IMR-90 (cell line): ENCODE results near the gene KBTBD8.

Experiments
- BHLHE40 ChIP-seq: fragments of 150-350 bp; IDR thresholded peaks from 2 replicates; pipeline ENCODE4 v1.6.1; 2016; ENCODE audit warnings: mild to moderate bottlenecking, low read depth, low read length
- CHD1 ChIP-seq: IDR thresholded peaks from 2 replicates; pipeline ENCODE4 v1.6.1; 2012; ENCODE audit warnings: low read depth, low read length, improper control_type of control experiment
- CTCF ChIP-seq: conservative IDR thresholded peaks from 2 replicates; pipeline ENCODE4 v1.5.1; 2012; ENCODE audit warnings: mild to moderate bottlenecking, low read depth, low read length, improper control_type of control experiment
- ELK1 ChIP-seq: fragments of 150-350 bp; IDR thresholded peaks from 2 replicates; pipeline ENCODE4 v1.6.1; 2016; ENCODE audit warnings: low read depth, mild to moderate bottlenecking, low read length, moderate library complexity, borderline replicate concordance
- FOS ChIP-seq: fragments of 150-350 bp; IDR thresholded peaks from 2 replicates; pipeline ENCODE4 v1.6.1; 2016; ENCODE audit warnings: low read depth, low read length
- POLR2A ChIP-seq: IDR thresholded peaks from 2 replicates; pipeline ENCODE4 v1.6.1; 2012; ENCODE audit warnings: mild to moderate bottlenecking, low read depth, low read length
- RFX5 ChIP-seq: IDR thresholded peaks from 2 replicates; pipeline ENCODE4 v1.8.0; 2012; ENCODE audit warnings: low read depth, mild to moderate bottlenecking, low read length, moderate library complexity
- SMC3 ChIP-seq: fragments of 150-350 bp; IDR thresholded peaks from 2 replicates; pipeline ENCODE4 v1.6.1; 2016; ENCODE audit warnings: low read depth, mild to moderate bottlenecking, antibody characterized with exemption, low read length, moderate library complexity
- TF ChIP-seq, protein P1 (sequence below): fragments of 150-350 bp; IDR thresholded peaks from 2 replicates; pipeline ENCODE4 v1.6.1; 2017; ENCODE audit warnings: mild to moderate bottlenecking, antibody characterized with exemption, low read length, low read depth

DNA sequence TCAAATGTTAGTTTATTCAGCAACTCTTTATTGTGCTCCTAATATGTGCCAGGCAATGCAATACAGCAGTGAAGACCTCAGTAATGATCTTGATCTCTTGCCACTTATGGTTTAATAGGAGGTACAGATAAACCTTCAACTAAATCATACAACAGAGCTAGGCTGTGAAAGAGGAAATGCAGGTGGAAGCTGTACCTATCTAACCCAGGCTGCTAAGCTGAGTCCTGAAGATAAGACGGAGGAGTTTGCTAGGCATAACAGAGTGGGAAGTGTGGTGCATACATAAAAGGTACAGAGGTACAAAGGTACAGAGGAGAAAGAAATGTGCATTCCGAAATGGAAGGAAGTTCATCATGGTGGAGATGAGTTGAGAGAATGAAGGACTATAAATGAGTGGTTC, 35.0 kb downstream of the KBTBD8 start:
- no peak for TF ChIP-seq ELK1
- no peak for TF ChIP-seq SMC3
- TF ChIP-seq RFX5: no peak
- TF ChIP-seq CTCF: no peak
- no peak for TF ChIP-seq POLR2A
- TF ChIP-seq, protein P1, sequence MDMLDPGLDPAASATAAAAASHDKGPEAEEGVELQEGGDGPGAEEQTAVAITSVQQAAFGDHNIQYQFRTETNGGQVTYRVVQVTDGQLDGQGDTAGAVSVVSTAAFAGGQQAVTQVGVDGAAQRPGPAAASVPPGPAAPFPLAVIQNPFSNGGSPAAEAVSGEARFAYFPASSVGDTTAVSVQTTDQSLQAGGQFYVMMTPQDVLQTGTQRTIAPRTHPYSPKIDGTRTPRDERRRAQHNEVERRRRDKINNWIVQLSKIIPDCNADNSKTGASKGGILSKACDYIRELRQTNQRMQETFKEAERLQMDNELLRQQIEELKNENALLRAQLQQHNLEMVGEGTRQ: no peak
- no peak for TF ChIP-seq FOS
- no peak for TF ChIP-seq BHLHE40
- TF ChIP-seq CHD1: no peak
